ENCODE data around the gene CCDC88A. TPM values are rescaled to one million over a fixed set of nuclear protein-coding genes. Genes with fewer than 3 reads are reported as not detected.
"Not testable (repeated sequence)": the region's sequence is repeated elsewhere in the genome, so short reads cannot be mapped to it uniquely, and the experiment has no call there.

The CCDC88A gene
- total and polyA plus RNA-seq, 2 experiments from 2014 or later, result 12.2 to 31.0 TPM

- H3K4me2 ChIP-seq, result no peak overlapping the region
- H3K36me3 ChIP-seq (replicated peaks; ENCODE audit: insufficient read depth, low read depth), result no peaks in the 10 kb centered on the region
- H3K4me3 ChIP-seq, result no peak overlapping the region
- H4K20me1 ChIP-seq (ENCODE audit: insufficient read depth, poor library complexity, severe bottlenecking), result no peaks in the 10 kb centered on the region
- H3K27me3 ChIP-seq, result no peaks in the 10 kb centered on the region
- no peaks in the 10 kb centered on the region for H3K9me2 ChIP-seq (replicated peaks; ENCODE audit: insufficient read depth)
- no peaks in the 10 kb centered on the region for H3K79me2 ChIP-seq
- H3K9me3 ChIP-seq (ENCODE audit: low read depth), result no peaks in the 10 kb centered on the region
- 76% methylated on average over 2 of the region's 2 CpGs for WGBS (ENCODE audit: low lambda C conversion rate, missing lambda C conversion rate)
- TF ChIP-seq EZH2 (IDR thresholded peaks at IDR 0.05; ENCODE audit: borderline replicate concordance) (no peak), CTCF (IDR thresholded peaks at IDR 0.05; ENCODE audit: poor library complexity) (no peak), EZH2phosphoT487 (IDR thresholded peaks at IDR 0.05; ENCODE audit: low read depth, severe bottlenecking, unreplicated experiment) (no peak)
- no peaks in the 10 kb centered on the region for H3K4me1 ChIP-seq (ENCODE audit: insufficient read depth)
- no peak overlapping the region for H2AFZ ChIP-seq
- DNase-seq (ENCODE audit: low spot score), result peak; percentile 10
- no peak overlapping the region for H3K27ac ChIP-seq
Measured at GRCh38 chr2:55452879-55453278, 33.2 kb upstream of the CCDC88A start.

- no peaks in the 10 kb centered on the region for H3K79me2 ChIP-seq
- no peak for TF ChIP-seq CTCF (IDR thresholded peaks at IDR 0.05; ENCODE audit: poor library complexity)
- TF ChIP-seq EZH2 (IDR thresholded peaks at IDR 0.05; ENCODE audit: borderline replicate concordance), result no peak
- TF ChIP-seq EZH2phosphoT487 (IDR thresholded peaks at IDR 0.05; ENCODE audit: low read depth, severe bottlenecking, unreplicated experiment), result no peak
- H3K9me2 ChIP-seq (replicated peaks; ENCODE audit: insufficient read depth), result no peaks in the 10 kb centered on the region
- no peaks in the 10 kb centered on the region for H3K9me3 ChIP-seq (ENCODE audit: low read depth)
- no peaks in the 10 kb centered on the region for H4K20me1 ChIP-seq (ENCODE audit: insufficient read depth, poor library complexity, severe bottlenecking)
- no peak overlapping the region for H2AFZ ChIP-seq
- H3K27ac ChIP-seq, result no peak overlapping the region
- 79% methylated on average over 2 of the region's 2 CpGs for WGBS (ENCODE audit: low lambda C conversion rate, missing lambda C conversion rate)
- no peaks in the 10 kb centered on the region for H3K27me3 ChIP-seq
- H3K4me3 ChIP-seq, result no peak overlapping the region
- no peaks in the 10 kb centered on the region for H3K4me1 ChIP-seq (ENCODE audit: insufficient read depth)
- no peak overlapping the region for H3K4me2 ChIP-seq
- no peaks in the 10 kb centered on the region for H3K36me3 ChIP-seq (replicated peaks; ENCODE audit: insufficient read depth, low read depth)
- DNase-seq (ENCODE audit: low spot score), result no peak
Measured at GRCh38 chr2:55451699-55452098, 32.0 kb upstream of the CCDC88A start.

- not testable (repeated sequence) for H3K79me2 ChIP-seq; H3K27ac ChIP-seq; H2AFZ ChIP-seq; H3K36me3 ChIP-seq (replicated peaks; ENCODE audit: insufficient read depth, low read depth); H3K4me3 ChIP-seq; DNase-seq (ENCODE audit: low spot score); H4K20me1 ChIP-seq (ENCODE audit: insufficient read depth, poor library complexity, severe bottlenecking); H3K27me3 ChIP-seq; H3K9me3 ChIP-seq (ENCODE audit: low read depth); H3K4me2 ChIP-seq; H3K4me1 ChIP-seq (ENCODE audit: insufficient read depth); H3K9me2 ChIP-seq (replicated peaks; ENCODE audit: insufficient read depth)
- WGBS (ENCODE audit: low lambda C conversion rate, missing lambda C conversion rate), result 98% methylated on average over 3 of the region's 3 CpGs
Measured at GRCh38 chr2:55450014-55450413, 30.4 kb upstream of the CCDC88A start.

- not testable (repeated sequence) for H3K4me1 ChIP-seq (ENCODE audit: insufficient read depth); H3K27me3 ChIP-seq; H2AFZ ChIP-seq; H3K36me3 ChIP-seq (replicated peaks; ENCODE audit: insufficient read depth, low read depth); H3K4me3 ChIP-seq; H3K4me2 ChIP-seq; H3K79me2 ChIP-seq; H3K9me3 ChIP-seq (ENCODE audit: low read depth); H4K20me1 ChIP-seq (ENCODE audit: insufficient read depth, poor library complexity, severe bottlenecking); H3K27ac ChIP-seq; DNase-seq (ENCODE audit: low spot score); H3K9me2 ChIP-seq (replicated peaks; ENCODE audit: insufficient read depth)
- WGBS (ENCODE audit: low lambda C conversion rate, missing lambda C conversion rate), result 82% methylated on average over 28 of the region's 29 CpGs
Measured at GRCh38 chr2:55442045-55442760, 22.5 kb upstream of the CCDC88A start.

Measured in hepatocyte (in vitro differentiated cells).